SK-N-SH (cell line): ENCODE measurements around the gene GUCA1A. TPM values are rescaled to one million over a fixed set of nuclear protein-coding genes. Genes with fewer than 3 reads are reported as not detected.

Experiments
- CTCF ChIA-PET: fragments of 300-600, 350-600 bp; formaldehyde crosslinking; extraction: SDS; loops from one replicate; lab custom pipeline; 2021; lab: Yijun Ruan, JAX
- POLR2A ChIA-PET: fragments of 350-600 bp; sonication (Branson Sonifier 250); formaldehyde crosslinking; extraction: SDS; loops from one replicate; lab custom pipeline; 2020; ENCODE audit warnings: antibody characterized with exemption, inconsistent platforms; lab: Yijun Ruan, JAX
- DNase-seq: peaks from one replicate; pipeline ENCODE4 v3.0.0; 2012
- H2AFZ ChIP-seq: fragments of 200-600 bp; sonication (generic); 2 replicates; pipeline ENCODE4 v1.8.1; 2016; ENCODE audit warnings: antibody characterized with exemption, mild to moderate bottlenecking, low read depth
- H3F3A ChIP-seq: fragments of 200-600 bp; sonication (generic); replicated peaks from 2 replicates; pipeline ENCODE3; 2016; ENCODE audit warnings: antibody characterized with exemption, mild to moderate bottlenecking; ENCODE audit not compliant: insufficient read depth
- H3K27ac ChIP-seq, 2 experiments: fragments of 200-500 bp in 1 of 2; fragments of 200-600 bp in 1 of 2; sonication (Bioruptor generic) in 1 of 2; sonication (generic), shearing (Covaris generic) in 1 of 2; 2 replicates each; pipeline versions ENCODE4 v1.5.1 to v1.6.1; 2014 to 2016; ENCODE audit warnings: low read depth in 2 of 2, inconsistent platforms in 1 of 2, low read length in 1 of 2, mild to moderate bottlenecking in 1 of 2, mixed read lengths in 1 of 2
- H3K27me3 ChIP-seq: fragments of 200-600 bp; sonication (generic), shearing (Covaris generic); 2 replicates; pipeline ENCODE4 v1.6.1; 2016; ENCODE audit warnings: mixed run types; ENCODE audit not compliant: insufficient read depth
- H3K36me3 ChIP-seq, 2 experiments: fragments of 200-500 bp in 1 of 2; fragments of 200-600 bp in 1 of 2; sonication (Bioruptor generic) in 1 of 2; sonication (generic) in 1 of 2; replicated peaks in 1 of 2; 2 replicates each; pipeline versions ENCODE3 to v1.5.1; 2014 to 2016; ENCODE audit warnings: low read length in 1 of 2, mild to moderate bottlenecking in 1 of 2; ENCODE audit not compliant: insufficient read depth in 2 of 2, control insufficient read depth in 1 of 2
- H3K4me1 ChIP-seq, 2 experiments: fragments of 200-500 bp in 1 of 2; fragments of 200-600 bp in 1 of 2; sonication (Bioruptor generic) in 1 of 2; sonication (generic), shearing (Covaris generic) in 1 of 2; 2 replicates each; pipeline versions ENCODE4 v1.5.1 to v1.6.1; 2014 to 2016; ENCODE audit warnings: low read depth in 1 of 2, low read length in 1 of 2, mixed run types in 1 of 2; ENCODE audit not compliant: insufficient read depth in 2 of 2, control insufficient read depth in 1 of 2
- H3K4me2 ChIP-seq: fragments of 200-600 bp; sonication (generic), shearing (Covaris generic); 2 replicates; pipeline ENCODE4 v1.6.1; 2017; ENCODE audit warnings: mixed run types
- H3K4me3 ChIP-seq, 2 experiments: fragments of 200-500 bp in 1 of 2; fragments of 200-600 bp in 1 of 2; sonication (Bioruptor generic) in 1 of 2; sonication (generic), shearing (Covaris generic) in 1 of 2; 2 replicates each; pipeline versions ENCODE4 v1.5.1 to v1.8.1; 2014 to 2016; ENCODE audit warnings: low read depth in 2 of 2, inconsistent platforms in 1 of 2, low read length in 1 of 2, mild to moderate bottlenecking in 1 of 2, mixed read lengths in 1 of 2, moderate library complexity in 1 of 2
- H3K79me2 ChIP-seq: fragments of 200-600 bp; sonication (generic); 2 replicates; pipeline ENCODE4 v1.8.1; 2017; ENCODE audit warnings: mild to moderate bottlenecking; ENCODE audit not compliant: insufficient read depth
- H3K9ac ChIP-seq: fragments of 200-600 bp; sonication (generic); 2 replicates; pipeline ENCODE4 v1.6.1; 2017; ENCODE audit warnings: mixed run types
- H3K9me2 ChIP-seq: fragments of 200-600 bp; sonication (generic); 2 replicates; pipeline ENCODE4 v1.6.1; 2017; ENCODE audit warnings: mixed run types
- H3K9me3 ChIP-seq: fragments of 200-600 bp; sonication (generic); 2 replicates; pipeline ENCODE4 v1.6.1; 2017; ENCODE audit warnings: mixed run types, mild to moderate bottlenecking, moderate library complexity
- H4K20me1 ChIP-seq: fragments of 200-600 bp; sonication (generic); 2 replicates; pipeline ENCODE4 v1.6.1; 2017; ENCODE audit warnings: mild to moderate bottlenecking, mixed run types; ENCODE audit not compliant: insufficient read depth
- CHD2 ChIP-seq: fragments of 150-350 bp; IDR thresholded peaks from 2 replicates; pipeline ENCODE4 v1.6.1; 2018; ENCODE audit warnings: low read length; ENCODE audit not compliant: partially characterized antibody
- CTCF ChIP-seq: fragments of 200-600 bp; sonication (generic); IDR thresholded peaks from 2 replicates; pipeline ENCODE4 v1.6.1; 2017; ENCODE audit warnings: antibody characterized with exemption, mild to moderate bottlenecking, moderate library complexity
- ELF1 ChIP-seq: IDR thresholded peaks from 2 replicates; pipeline ENCODE4 v1.4.0; 2012
- FOXM1 ChIP-seq: IDR thresholded peaks from 2 replicates; pipeline ENCODE4 v1.4.0; 2012; ENCODE audit warnings: low read depth, mild to moderate bottlenecking
- IRF3 ChIP-seq: fragments of 150-350 bp; IDR thresholded peaks from 2 replicates; pipeline ENCODE4 v1.6.1; 2016; ENCODE audit warnings: mild to moderate bottlenecking, low read depth, low read length
- JUND ChIP-seq: IDR thresholded peaks from 2 replicates; pipeline ENCODE4 v1.4.0; 2012
- MXI1 ChIP-seq: IDR thresholded peaks from 2 replicates; pipeline ENCODE4 v1.6.1; 2012; ENCODE audit warnings: mild to moderate bottlenecking, low read depth, low read length, improper control_type of control experiment
- POLR2AphosphoS5 ChIP-seq: IDR thresholded peaks from 2 replicates; pipeline ENCODE4 v1.6.1; 2012; ENCODE audit warnings: low read depth, low read length
- RAD21 ChIP-seq: IDR thresholded peaks from 2 replicates; pipeline ENCODE4 v1.6.1; 2012; ENCODE audit warnings: mild to moderate bottlenecking, low read length
- RCOR1 ChIP-seq: fragments of 150-350 bp; IDR thresholded peaks from 2 replicates; pipeline ENCODE4 v1.6.1; 2017; ENCODE audit warnings: antibody characterized with exemption, low read length
- RXRA ChIP-seq: IDR thresholded peaks from 2 replicates; pipeline ENCODE4 v1.4.0; 2012; ENCODE audit warnings: low read depth, mild to moderate bottlenecking, borderline replicate concordance
- SMC3 ChIP-seq: IDR thresholded peaks from 2 replicates; pipeline ENCODE4 v1.6.1; 2012; ENCODE audit warnings: low read depth, low read length, improper control_type of control experiment
- TAF1 ChIP-seq: IDR thresholded peaks from 2 replicates; pipeline ENCODE4 v1.6.1; 2012; ENCODE audit warnings: low read depth, mild to moderate bottlenecking, low read length, moderate library complexity, borderline replicate concordance
- TCF12 ChIP-seq: IDR thresholded peaks from 2 replicates; pipeline ENCODE4 v1.4.0; 2012
- TEAD4 ChIP-seq: IDR thresholded peaks from 2 replicates; pipeline ENCODE4 v1.4.0; 2012; ENCODE audit warnings: mild to moderate bottlenecking, borderline replicate concordance; ENCODE audit not compliant: insufficient read depth
- YY1 ChIP-seq: IDR thresholded peaks from 2 replicates; pipeline ENCODE4 v1.4.0; 2012; ENCODE audit warnings: low read depth, mild to moderate bottlenecking
- WGBS: methylation state at CpG from one replicate; pipeline ENCODE4 v1.1.6; 2017; ENCODE audit warnings: low lambda C conversion rate; 5-methylcytosine and 5-hydroxymethylcytosine counted together
- polyA plus RNA-seq, 3 experiments: library from polyadenylated mRNA; depleted of rRNA; stranded (reverse); fragments of >200 nt; gene quantifications; 2 replicates each; pipeline ENCODE4 v1.2.3, GENCODE V29; 2012

Gene GUCA1A
- polyA plus RNA-seq, 1 of the 3 experiments (the other 2 are of a cell fraction) = 0.77 TPM

- no peaks in the 10 kb centered on the region for H3K9me3 ChIP-seq
- peak; percentile 63 for DNase-seq
- H3K79me2 ChIP-seq = no peaks in the 10 kb centered on the region
- peak overlapping the region; percentile 52 to 69 for H3K27ac ChIP-seq
- H3K36me3 ChIP-seq = no peaks in the 10 kb centered on the region
- H3K4me2 ChIP-seq = peak overlapping the region; percentile 52
- H3K9ac ChIP-seq = peak overlapping the region; percentile 32; the same call in 1 of the 2 replicates
- 79% methylated on average over 5 of the region's 7 CpGs for WGBS
- H4K20me1 ChIP-seq = no peaks in the 10 kb centered on the region
- H3F3A ChIP-seq = no peaks in the 10 kb centered on the region
- ChIA-PET CTCF (interaction anchor here (0.6 to 1.6 kb wide), 15 partner anchors 10 to 81 kb away, joined by 3 to 7 read pairs (median 3); a partner anchor contains a TSS), POLR2A (no interaction called here)
- H2AFZ ChIP-seq = peak overlapping the region; percentile 88; the same call in 1 of the 2 replicates
- H3K27me3 ChIP-seq = no peaks in the 10 kb centered on the region
- H3K4me3 ChIP-seq = no peak overlapping the region
- no peak for TF ChIP-seq JUND
- TF ChIP-seq CHD2 = peak; percentile 27
- peaks cover 19 to 37% of the 10 kb centered on the region in 2 experiments; a peak in 3 of 4 replicates for H3K4me1 ChIP-seq
- no peaks in the 10 kb centered on the region for H3K9me2 ChIP-seq
Measured at GRCh38 chr6:42137194-42137753, 35.9 kb upstream of the GUCA1A start.

DNA sequence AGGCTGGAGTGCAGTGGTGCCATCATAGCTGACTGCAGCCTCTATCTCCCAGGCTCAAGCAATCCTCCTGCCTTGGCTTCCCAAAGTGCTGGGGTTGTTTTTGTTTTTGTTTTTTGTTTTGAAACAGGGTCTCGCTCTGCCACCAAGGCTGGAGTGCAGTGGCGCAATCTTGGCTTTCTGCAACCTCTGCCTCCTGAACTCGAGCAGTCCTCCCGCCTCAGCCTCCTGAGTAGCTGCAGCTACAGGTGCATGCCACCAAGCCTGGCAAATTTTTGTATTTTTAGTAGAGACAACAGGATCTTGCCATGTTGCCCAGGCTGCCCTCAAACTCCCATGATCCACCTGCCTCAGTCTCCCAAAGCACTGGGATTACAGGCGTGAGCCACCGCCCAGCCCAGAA lies 35.0 kb upstream of the GUCA1A start:
- no peak overlapping the region for H3K9ac ChIP-seq
- no peak for DNase-seq
- no peaks in the 10 kb centered on the region for H3K27me3 ChIP-seq
- H3K9me3 ChIP-seq = no peaks in the 10 kb centered on the region
- H3K4me3 ChIP-seq = no peak overlapping the region
- CTCF ChIA-PET = interaction anchor here (1.0 to 1.3 kb wide), 3 partner anchors 30 to 77 kb away, joined by 3 to 7 read pairs (median 3); no protein-coding TSS in a partner anchor
- POLR2A ChIA-PET = interaction anchor here (0.6 kb wide), 1 partner anchor 8 kb away, joined by 3 read pairs; no protein-coding TSS in a partner anchor
- WGBS = 98% methylated on average over 6 of the region's 6 CpGs
- no peaks in the 10 kb centered on the region for H3K36me3 ChIP-seq
- H3K4me1 ChIP-seq = peaks cover 19 to 37% of the 10 kb centered on the region in 2 experiments; a peak in 3 of 4 replicates
- no peaks in the 10 kb centered on the region for H3F3A ChIP-seq
- H3K27ac ChIP-seq = no peak overlapping the region
- no peaks in the 10 kb centered on the region for H4K20me1 ChIP-seq
- TF ChIP-seq ELF1 (no peak), FOXM1 (no peak), RAD21 (no peak), POLR2AphosphoS5 (no peak), YY1 (no peak), TCF12 (no peak), SMC3 (no peak), CTCF (no peak), TEAD4 (no peak), TAF1 (no peak), JUND (no peak), RXRA (no peak), MXI1 (no peak), RCOR1 (no peak), IRF3 (no peak), CHD2 (no peak)
- no peak overlapping the region for H2AFZ ChIP-seq
- no peaks in the 10 kb centered on the region for H3K9me2 ChIP-seq
- H3K4me2 ChIP-seq = no peak overlapping the region
- H3K79me2 ChIP-seq = no peaks in the 10 kb centered on the region
